K562 (cell line): ENCODE results near the gene PLCD1. TPM values are rescaled to one million over a fixed set of nuclear protein-coding genes. Genes with fewer than 3 reads are reported as not detected.

Experiments used
- ATAC-seq: fragments of 200-7000 bp; cut with Tn5 transposase; 3 replicates; pipeline ENCODE4 v1.9.1; 2020; ENCODE audit warnings: moderate library complexity
- BruUV-seq: library from RNA; stranded (reverse); fragments of 400-500 nt; replicated peaks from 2 replicates; lab custom pipeline; 2021; lab: Mats Ljungman, UMichigan
- CTCF ChIA-PET: fragments of 300-600 bp; formaldehyde crosslinking; extraction: SDS; loops from one replicate; lab custom pipeline; 2021; ENCODE audit warnings: low intra/inter-chr PET ratio; lab: Yijun Ruan, JAX
- POLR2A ChIA-PET: fragments of 300-600, 350-650 bp; sonication (Branson Sonifier 250); formaldehyde crosslinking; extraction: SDS; loops from one replicate; lab custom pipeline; 2021; ENCODE audit warnings: antibody characterized with exemption, inconsistent platforms; lab: Yijun Ruan, JAX
- DNase-seq, 4 experiments: peaks; one replicate each; pipeline versions ENCODE4 v3.0.0 to v3.0.0-alpha.2; 2011 to 2018; ENCODE audit warnings: low spot score in 3 of 4, mixed read lengths in 3 of 4; ENCODE audit errors: extremely low read depth in 1 of 4
- FAIRE-seq: peaks from 2 replicates; lab custom pipeline; 2011; peaks lifted over from hg19 to GRCh38; lab: Jason Lieb, UNC
- H2AFZ ChIP-seq: 2 replicates; pipeline ENCODE4 v1.6.0; 2011; ENCODE audit warnings: low read depth, low read length, control low read depth, inconsistent platforms
- H3K27ac ChIP-seq: fragments of 200-600 bp; 3 replicates; pipeline ENCODE4 v1.8.0; 2011; ENCODE audit warnings: low read depth, mild to moderate bottlenecking, control low read depth, inconsistent platforms, low read length, moderate library complexity, mixed read lengths; ENCODE audit errors: extremely low read depth
- H3K27me3 ChIP-seq, 2 experiments: fragments of 300-600 bp in 1 of 2; 2 replicates in 1 of 2; 3 replicates in 1 of 2; pipeline versions ENCODE4 v1.6.0 to v1.8.0; 2011; ENCODE audit warnings: inconsistent platforms in 2 of 2, low read length in 2 of 2, mild to moderate bottlenecking in 1 of 2, mixed read lengths in 1 of 2, moderate library complexity in 1 of 2; ENCODE audit not compliant: control insufficient read depth in 2 of 2, insufficient read depth in 2 of 2
- H3K36me3 ChIP-seq: fragments of 300-600 bp; 3 replicates; pipeline ENCODE4 v1.8.0; 2011; ENCODE audit warnings: mild to moderate bottlenecking, low read length, inconsistent platforms; ENCODE audit not compliant: control insufficient read depth, insufficient read depth
- H3K4me1 ChIP-seq, 2 experiments: fragments of 200-600 bp in 1 of 2; replicated peaks in 1 of 2; 2 replicates in 1 of 2; 3 replicates in 1 of 2; pipeline versions ENCODE4 v1.5.1 to v1.8.0; 2011; ENCODE audit warnings: inconsistent platforms in 2 of 2, low read length in 2 of 2, mild to moderate bottlenecking in 1 of 2, mixed read lengths in 1 of 2, moderate library complexity in 1 of 2; ENCODE audit not compliant: control insufficient read depth in 2 of 2, insufficient read depth in 2 of 2
- H3K4me2 ChIP-seq: 2 replicates; pipeline ENCODE4 v1.6.1; 2011; ENCODE audit warnings: low read length, control low read depth, inconsistent platforms, mixed read lengths; ENCODE audit not compliant: insufficient read depth
- H3K4me3 ChIP-seq: fragments of 200-600 bp; sonication (generic), shearing (Covaris generic); 2 replicates; pipeline ENCODE4 v1.5.1; 2016; ENCODE audit warnings: control low read depth, inconsistent platforms
- H3K79me2 ChIP-seq: fragments of 200-600 bp; 3 replicates; pipeline ENCODE4 v1.8.0; 2011; ENCODE audit warnings: low read length, inconsistent platforms; ENCODE audit not compliant: control insufficient read depth, insufficient read depth
- H3K9ac ChIP-seq, 2 experiments: 2 replicates each; pipeline versions ENCODE4 v1.6.0 to v1.6.1; 2011; ENCODE audit warnings: low read depth in 2 of 2, low read length in 2 of 2, control low read depth in 1 of 2, inconsistent platforms in 1 of 2, mild to moderate bottlenecking in 1 of 2, mixed read lengths in 1 of 2; ENCODE audit not compliant: insufficient read depth in 1 of 2
- H3K9me1 ChIP-seq: one replicate; pipeline ENCODE4 v1.6.0; 2011; ENCODE audit warnings: inconsistent platforms, mild to moderate bottlenecking, low read length, moderate library complexity; ENCODE audit not compliant: control insufficient read depth, insufficient read depth
- H3K9me3 ChIP-seq: replicated peaks from 2 replicates; pipeline ENCODE4 v1.5.1; 2011; ENCODE audit warnings: low read depth, low read length, inconsistent platforms; ENCODE audit not compliant: control insufficient read depth, insufficient read depth
- H4K20me1 ChIP-seq: replicated peaks from 2 replicates; pipeline ENCODE4 v1.6.1; 2011; ENCODE audit warnings: low read length, inconsistent platforms, mixed read lengths; ENCODE audit not compliant: control insufficient read depth, insufficient read depth
- BRCA1 ChIP-seq, 2 experiments: fragments of 450-650 bp in 1 of 2; sonication (generic) in 1 of 2; formaldehyde crosslinking in 1 of 2; IDR thresholded peaks; 2 replicates each; pipeline versions ENCODE4 v1.5.0 to v1.6.1; 2017 to 2020; ENCODE audit warnings: mild to moderate bottlenecking in 1 of 2, missing genetic modification reagents in 1 of 2
- DEAF1 ChIP-seq: fragments of 450-650 bp; formaldehyde crosslinking; IDR thresholded peaks from 2 replicates; pipeline ENCODE4 v1.4.0; 2020; ENCODE audit warnings: mild to moderate bottlenecking, moderate library complexity
- DNMT1 ChIP-seq: fragments of 450-650 bp; IDR thresholded peaks from 2 replicates; pipeline ENCODE4 v1.6.1; 2016; ENCODE audit warnings: antibody characterized with exemption, mild to moderate bottlenecking
- ELK3 ChIP-seq: fragments of 450-650 bp; formaldehyde crosslinking; IDR thresholded peaks from 2 replicates; pipeline ENCODE4 v1.4.0; 2020; ENCODE audit warnings: mild to moderate bottlenecking
- MCM5 ChIP-seq: fragments of 450-650 bp; IDR thresholded peaks from 2 replicates; pipeline ENCODE4 v1.6.1; 2016; ENCODE audit warnings: low read depth
- POU5F1 ChIP-seq: fragments of 150-350 bp; IDR thresholded peaks from 2 replicates; pipeline ENCODE4 v1.6.1; 2014; ENCODE audit warnings: borderline replicate concordance, low read length, low read depth, mild to moderate bottlenecking; ENCODE audit not compliant: partially characterized antibody
- SFPQ ChIP-seq: fragments of 200-400 bp; formaldehyde crosslinking; IDR thresholded peaks from 2 replicates; pipeline ENCODE4 v1.6.1; 2017; ENCODE audit warnings: mild to moderate bottlenecking, low read depth, low read length, moderate library complexity
- SMARCB1 ChIP-seq: IDR thresholded peaks from 2 replicates; pipeline ENCODE4 v1.6.1; 2011; ENCODE audit warnings: improper control_type of control experiment, low read depth; ENCODE audit not compliant: insufficient read length
- TSHZ1 ChIP-seq: fragments of 250-450 bp; sonication (Bioruptor Pico); IDR thresholded peaks from 2 replicates; pipeline ENCODE4 v1.4.0; 2020; ENCODE audit warnings: mild to moderate bottlenecking, moderate library complexity
- WHSC1 ChIP-seq: IDR thresholded peaks from one replicate; pipeline ENCODE4 v1.6.1; 2012; ENCODE audit warnings: low read length, control low read depth, inconsistent platforms
- ZBTB17 ChIP-seq: fragments of 450-650 bp; formaldehyde crosslinking; IDR thresholded peaks from 2 replicates; pipeline ENCODE4 v1.4.0; 2020; ENCODE audit warnings: mild to moderate bottlenecking
- ZEB2 ChIP-seq: fragments of 450-650 bp; IDR thresholded peaks from 2 replicates; pipeline ENCODE4 v1.6.1; 2016
- ZFP36 ChIP-seq: fragments of 150-350 bp; IDR thresholded peaks from 2 replicates; pipeline ENCODE4 v1.6.1; 2018; ENCODE audit warnings: low read length, low read depth; ENCODE audit not compliant: partially characterized antibody
- WGBS: fragments of 100-300 bp; shearing (Covaris generic); methylation state at CpG from one replicate; pipeline ENCODE4 v1.1.6; 2016; ENCODE audit warnings: low coverage, mixed read lengths; ENCODE audit not compliant: insufficient coverage; ENCODE audit errors: missing lambda C conversion rate; 5-methylcytosine and 5-hydroxymethylcytosine counted together
- in situ Hi-C: fragments of 300-500 bp; cut with MboI; formaldehyde crosslinking; loops from 4 replicates; pipeline ENCODE4 v1.15.0; 2018; ENCODE audit warnings: inconsistent platforms, mixed read lengths
- intact Hi-C: fragments of 100-400 bp; cut with micrococcal nuclease; formaldehyde crosslinking; loops from 2 replicates; pipeline ENCODE4 v1.14.2; 2022
- polyA plus RNA-seq, 8 experiments: library from polyadenylated mRNA; depleted of rRNA in 4 of 8; stranded (reverse) in 5 of 8; unstranded in 3 of 8; fragments of >200 nt; fragmentation: Nextera tagmentation in 2 of 8; fragmentation: Illumina TruSeq in 1 of 8; extraction: Ambion mirVana in 2 of 8; extraction: Trizol in 1 of 8; gene quantifications; 2 replicates each; pipeline versions ENCODE4 v1.2.1 to v1.2.3, GENCODE V29; 2011 to 2014; ENCODE audit warnings: inconsistent platforms in 1 of 8, missing spikeins in 1 of 8
- total RNA-seq, 7 experiments: library from RNA; depleted of rRNA in 6 of 7; stranded (reverse); fragments of >200 nt in 6 of 7; fragmentation: Illumina TruSeq in 2 of 7; extraction: Trizol in 2 of 7; gene quantifications; 2 replicates each; pipeline versions ENCODE4 v1.2.1 to v1.2.3, GENCODE V29; 2011 to 2021; ENCODE audit warnings: low replicate concordance in 1 of 7

Gene PLCD1
- total and polyA plus RNA-seq, 9 of the 15 experiments (the other 6 are each of a cell fraction or from before 2014, with no cell fraction given), result 5.4 to 209 (median 116) TPM

- no peak overlapping the region for H3K4me2 ChIP-seq
- no peak overlapping the region for H2AFZ ChIP-seq
- POLR2A ChIA-PET, result interaction anchor here (1.0 to 1.8 kb wide), 4 partner anchors 11 to 150 kb away, joined by 3 to 7 read pairs (median 5); no protein-coding TSS in a partner anchor
- intact Hi-C loops, result loop anchor here (10.0 kb wide), 1 partner anchor 407 kb away; no protein-coding TSS in a partner anchor
- DNase-seq (no peak), ATAC-seq (no peak), FAIRE-seq (no peak)
- 0 out of 5 replicates have a peak, but pooled peaks cover 3 to 4% of the 10 kb centered on the region in 2 experiments for H3K27me3 ChIP-seq
- no peaks in the 10 kb centered on the region for H4K20me1 ChIP-seq
- in situ Hi-C loops, result no loop called here
- no TSS peak for BruUV-seq
- no peaks in the 10 kb centered on the region for H3K9me1 ChIP-seq
- no peaks in the 10 kb centered on the region for H3K36me3 ChIP-seq
- no peaks in the 10 kb centered on the region for H3K4me1 ChIP-seq
- H3K79me2 ChIP-seq, result no peaks in the 10 kb centered on the region
- WGBS, result 18% methylated on average over 6 of the region's 6 CpGs
- H3K9ac ChIP-seq, result no peak overlapping the region
- H3K4me3 ChIP-seq, result no peak overlapping the region
- CTCF ChIA-PET, result no interaction called here
- no peaks in the 10 kb centered on the region for H3K9me3 ChIP-seq
- H3K27ac ChIP-seq, result no peak overlapping the region
- TF ChIP-seq SMARCB1 (no peak), TSHZ1 (no peak), DEAF1 (CRISPR knock-in tag) (no peak), ZBTB17 (CRISPR knock-in tag) (no peak), ZEB2 (no peak), WHSC1 (no peak), POU5F1 (no peak), MCM5 (no peak), ZFP36 (no peak), SFPQ (no peak), DNMT1 (no peak), BRCA1 (IDR thresholded peaks at IDR 0.05) (no peak), BRCA1 (CRISPR knock-in tag; IDR thresholded peaks at IDR 0.05) (no peak), ELK3 (no peak)
These were observed 67.6 kb downstream of the PLCD1 start for GRCh38 chr3:37961622-37962431.
